ENCODE results near the gene BACH2.

BACH2 gene

GRCh38 chr6:90179190-90180169, 117.2 kb downstream of the BACH2 start:
- TF ChIP-seq GABPA (IDR thresholded peaks at IDR 0.05; ENCODE audit: low read depth) = no peak
- Histone ChIP-seq H3K27me3 (ENCODE audit: insufficient read depth, poor library complexity, severe bottlenecking) (no peaks in the 10 kb centered on the region), H3K27ac (replicated peaks) (no peak overlapping the region), H3K4me3 (replicated peaks; ENCODE audit: insufficient read depth, low read length) (no peak overlapping the region)
- DNase-seq (ENCODE audit: low read depth in 1 of 2, low spot score in 1 of 2) = no peak

DNA sequence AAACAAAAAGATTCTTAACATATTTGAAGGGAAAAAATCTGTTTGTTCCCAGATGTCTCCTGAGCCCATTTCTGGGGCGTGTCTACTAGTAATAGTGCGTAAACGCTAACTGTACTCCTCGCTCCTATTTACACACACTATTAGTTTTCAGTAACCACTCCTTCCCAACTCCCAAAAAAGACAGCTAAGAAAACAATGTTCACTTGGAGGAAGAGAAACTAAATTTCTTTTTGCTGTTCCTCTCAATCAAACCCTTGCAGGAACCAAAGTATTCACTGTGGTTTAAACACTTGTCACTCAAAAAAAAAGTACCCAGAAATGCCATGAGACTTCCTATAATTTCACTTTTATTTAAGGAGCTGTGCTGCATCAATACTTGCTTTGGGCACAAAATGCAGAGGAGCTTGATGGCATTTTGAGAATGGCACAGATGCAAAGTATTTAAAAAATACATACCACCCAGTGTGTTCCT, 118.2 kb downstream of the BACH2 start:
- TF ChIP-seq CTCF (IDR thresholded peaks at IDR 0.05; ENCODE audit: insufficient read depth, low read length) = no peak
- TF ChIP-seq GABPA (IDR thresholded peaks at IDR 0.05; ENCODE audit: low read depth) = no peak
- no peak for TF ChIP-seq POLR2AphosphoS5 (IDR thresholded peaks at IDR 0.05; ENCODE audit: low read depth)
- TF ChIP-seq, protein P1, sequence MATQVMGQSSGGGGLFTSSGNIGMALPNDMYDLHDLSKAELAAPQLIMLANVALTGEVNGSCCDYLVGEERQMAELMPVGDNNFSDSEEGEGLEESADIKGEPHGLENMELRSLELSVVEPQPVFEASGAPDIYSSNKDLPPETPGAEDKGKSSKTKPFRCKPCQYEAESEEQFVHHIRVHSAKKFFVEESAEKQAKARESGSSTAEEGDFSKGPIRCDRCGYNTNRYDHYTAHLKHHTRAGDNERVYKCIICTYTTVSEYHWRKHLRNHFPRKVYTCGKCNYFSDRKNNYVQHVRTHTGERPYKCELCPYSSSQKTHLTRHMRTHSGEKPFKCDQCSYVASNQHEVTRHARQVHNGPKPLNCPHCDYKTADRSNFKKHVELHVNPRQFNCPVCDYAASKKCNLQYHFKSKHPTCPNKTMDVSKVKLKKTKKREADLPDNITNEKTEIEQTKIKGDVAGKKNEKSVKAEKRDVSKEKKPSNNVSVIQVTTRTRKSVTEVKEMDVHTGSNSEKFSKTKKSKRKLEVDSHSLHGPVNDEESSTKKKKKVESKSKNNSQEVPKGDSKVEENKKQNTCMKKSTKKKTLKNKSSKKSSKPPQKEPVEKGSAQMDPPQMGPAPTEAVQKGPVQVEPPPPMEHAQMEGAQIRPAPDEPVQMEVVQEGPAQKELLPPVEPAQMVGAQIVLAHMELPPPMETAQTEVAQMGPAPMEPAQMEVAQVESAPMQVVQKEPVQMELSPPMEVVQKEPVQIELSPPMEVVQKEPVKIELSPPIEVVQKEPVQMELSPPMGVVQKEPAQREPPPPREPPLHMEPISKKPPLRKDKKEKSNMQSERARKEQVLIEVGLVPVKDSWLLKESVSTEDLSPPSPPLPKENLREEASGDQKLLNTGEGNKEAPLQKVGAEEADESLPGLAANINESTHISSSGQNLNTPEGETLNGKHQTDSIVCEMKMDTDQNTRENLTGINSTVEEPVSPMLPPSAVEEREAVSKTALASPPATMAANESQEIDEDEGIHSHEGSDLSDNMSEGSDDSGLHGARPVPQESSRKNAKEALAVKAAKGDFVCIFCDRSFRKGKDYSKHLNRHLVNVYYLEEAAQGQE (IDR thresholded peaks at IDR 0.05; ENCODE audit: insufficient replicate concordance, low read depth) = no peak
- TF ChIP-seq SPI1 (IDR thresholded peaks at IDR 0.05; ENCODE audit: borderline replicate concordance, low read depth) = no peak
- no peak for DNase-seq (ENCODE audit: low read depth in 1 of 2, low spot score in 1 of 2)
- H3K27ac ChIP-seq (replicated peaks) = no peak overlapping the region
- no peaks in the 10 kb centered on the region for H3K27me3 ChIP-seq (ENCODE audit: insufficient read depth, poor library complexity, severe bottlenecking)
- no peak overlapping the region for H3K4me3 ChIP-seq (replicated peaks; ENCODE audit: insufficient read depth, low read length)

DNA sequence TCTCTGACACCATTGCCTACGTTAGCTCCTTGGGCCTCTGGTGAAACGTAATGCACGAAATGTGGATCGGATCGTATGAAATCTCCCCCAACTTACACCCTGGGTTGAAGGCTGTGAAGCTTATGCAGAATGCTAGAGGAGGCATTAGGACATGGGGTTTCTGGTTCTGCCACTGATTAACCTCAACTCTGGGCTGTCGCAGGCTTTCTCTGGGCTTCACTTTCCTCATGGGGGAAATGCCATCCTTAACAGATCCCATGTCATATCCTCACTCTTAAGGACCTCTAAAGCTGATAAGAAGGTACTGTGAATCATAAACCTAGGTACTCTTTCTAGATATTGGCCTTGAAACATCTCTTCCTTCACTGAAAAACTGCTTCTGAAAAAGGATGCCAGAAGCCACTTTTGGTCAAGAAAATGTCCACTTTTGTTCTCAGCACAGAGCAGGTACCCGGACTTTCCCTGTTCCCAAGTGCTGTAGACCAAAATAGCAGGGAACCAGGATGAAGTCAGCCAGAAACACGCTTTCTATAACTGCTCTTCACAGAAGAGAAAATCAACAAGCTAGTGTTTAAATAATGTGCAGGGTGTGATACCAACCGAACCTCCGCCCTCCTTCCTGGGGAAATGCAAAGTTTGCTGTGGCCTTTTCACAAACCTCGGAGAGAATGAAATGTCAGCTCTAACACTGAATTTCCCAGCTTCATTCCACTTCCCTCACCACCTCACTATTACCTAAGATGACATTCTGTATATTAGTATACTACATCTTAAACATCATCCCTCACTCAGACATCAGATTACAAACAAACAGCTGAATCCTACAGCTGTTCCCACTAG, 118.9 kb downstream of the BACH2 start:
- TF ChIP-seq POLR2AphosphoS5 (IDR thresholded peaks at IDR 0.05; ENCODE audit: low read depth) (no peak), SPI1 (IDR thresholded peaks at IDR 0.05; ENCODE audit: borderline replicate concordance, low read depth) (no peak), CTCF (IDR thresholded peaks at IDR 0.05; ENCODE audit: insufficient read depth, low read length) (no peak), GABPA (IDR thresholded peaks at IDR 0.05; ENCODE audit: low read depth) (no peak)
- TF ChIP-seq, protein P1 (IDR thresholded peaks at IDR 0.05; ENCODE audit: insufficient replicate concordance, low read depth) = no peak
- no peaks in the 10 kb centered on the region for H3K27me3 ChIP-seq (ENCODE audit: insufficient read depth, poor library complexity, severe bottlenecking)
- DNase-seq (ENCODE audit: low read depth in 1 of 2, low spot score in 1 of 2) = no peak
- H3K27ac ChIP-seq (replicated peaks) = no peak overlapping the region
- no peak overlapping the region for H3K4me3 ChIP-seq (replicated peaks; ENCODE audit: insufficient read depth, low read length)
